NOMO-1 treated with dmso at 0.1 percent for 144 hours (cell line): Measurements from ENCODE around the gene MACROH2A2.
"Not testable (repeated sequence)": the region's sequence is repeated elsewhere in the genome, so short reads cannot be mapped to it uniquely, and the experiment has no call there.

ENCODE experiments used
- DNase-seq: peaks from one replicate; lab custom pipeline; 2025; ENCODE audit not compliant: unreplicated experiment; lab: John Stamatoyannopoulos, UW

Gene MACROH2A2

DNA sequence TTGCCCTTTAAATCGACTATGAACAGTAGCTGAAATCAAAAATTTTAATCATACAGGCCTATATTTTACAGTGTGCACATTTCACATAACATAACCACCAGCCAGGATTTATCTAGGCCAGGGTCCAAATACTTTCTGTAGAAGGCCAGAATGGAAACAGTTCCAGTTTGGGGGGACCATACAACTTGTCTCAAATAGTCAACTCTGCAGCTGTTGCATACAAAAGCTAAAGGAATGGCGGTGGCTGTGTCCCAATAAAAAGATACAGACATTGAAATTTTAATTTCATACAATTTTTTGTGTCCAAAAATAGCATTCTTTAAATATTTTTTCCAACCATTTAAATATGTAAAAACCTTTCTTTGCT, 94.6 kb downstream of the MACROH2A2 start:
- no peak for DNase-seq

DNA sequence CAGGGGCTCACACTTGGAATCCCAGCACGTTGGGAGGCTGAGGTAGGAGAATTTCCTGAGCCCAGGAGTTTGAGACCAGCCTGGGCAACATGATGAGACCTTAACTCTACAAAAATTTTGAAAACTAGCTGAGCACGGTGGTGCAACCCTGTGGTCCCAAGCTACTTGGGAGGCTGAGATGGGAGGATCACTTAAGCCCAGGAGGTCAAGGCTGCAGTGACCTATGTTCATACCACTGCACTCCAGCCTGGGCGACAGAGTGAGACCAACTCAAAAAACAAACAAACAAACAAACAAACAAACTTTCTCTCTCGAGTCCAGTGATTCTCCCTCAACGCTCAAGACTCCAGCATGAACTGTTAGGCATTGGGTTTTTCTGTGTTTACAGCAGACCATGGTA, 95.9 kb downstream of the MACROH2A2 start:
- DNase-seq, result no peak

DNA sequence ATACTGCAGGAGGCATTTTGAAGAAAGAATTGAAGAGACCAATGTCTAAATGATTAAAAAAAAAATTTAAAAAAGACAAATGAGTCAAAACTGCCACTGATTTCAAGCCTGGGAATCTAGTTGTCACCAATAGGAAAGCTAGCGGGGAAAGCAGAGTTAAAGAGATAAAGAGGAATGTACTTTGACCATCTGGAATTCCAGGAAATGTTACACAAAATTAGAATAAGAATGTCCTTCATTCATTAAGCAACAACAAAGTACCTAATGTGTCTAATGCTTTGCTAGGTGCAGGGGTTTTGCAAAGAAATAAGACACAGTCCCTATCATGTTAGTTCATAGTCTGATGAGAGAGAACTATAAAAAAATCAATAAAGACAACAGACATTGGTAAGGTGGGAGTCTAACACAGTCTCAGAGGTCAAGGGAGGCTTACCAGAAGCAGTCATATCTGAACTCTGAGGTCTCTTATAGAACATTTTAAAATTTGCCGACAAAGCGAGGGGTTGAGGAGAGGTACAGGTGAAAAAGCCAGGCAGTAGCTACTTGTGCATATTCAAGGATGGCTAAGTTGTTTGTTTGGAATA, 102.7 kb downstream of the MACROH2A2 start:
- DNase-seq, result no peak

DNA sequence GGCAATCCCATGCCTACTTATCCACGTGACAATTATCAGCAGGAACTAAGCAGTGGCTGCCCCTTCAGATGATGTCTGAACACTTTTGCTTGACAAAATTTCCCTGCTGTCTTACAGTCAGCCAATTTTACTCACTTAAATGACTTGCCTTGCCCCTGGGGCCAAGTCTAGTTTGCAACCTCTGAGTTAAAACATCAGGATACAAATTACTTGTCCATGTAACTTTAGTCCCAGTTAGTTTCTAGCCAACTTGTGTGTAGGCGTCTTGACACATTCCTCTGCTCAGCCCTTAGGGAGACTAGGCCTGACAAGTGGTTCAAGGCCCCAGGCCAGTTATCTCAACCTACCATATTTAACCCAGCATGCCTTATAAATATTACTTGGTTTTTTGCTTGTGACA, 105.5 kb downstream of the MACROH2A2 start:
- DNase-seq, result no peak

DNA sequence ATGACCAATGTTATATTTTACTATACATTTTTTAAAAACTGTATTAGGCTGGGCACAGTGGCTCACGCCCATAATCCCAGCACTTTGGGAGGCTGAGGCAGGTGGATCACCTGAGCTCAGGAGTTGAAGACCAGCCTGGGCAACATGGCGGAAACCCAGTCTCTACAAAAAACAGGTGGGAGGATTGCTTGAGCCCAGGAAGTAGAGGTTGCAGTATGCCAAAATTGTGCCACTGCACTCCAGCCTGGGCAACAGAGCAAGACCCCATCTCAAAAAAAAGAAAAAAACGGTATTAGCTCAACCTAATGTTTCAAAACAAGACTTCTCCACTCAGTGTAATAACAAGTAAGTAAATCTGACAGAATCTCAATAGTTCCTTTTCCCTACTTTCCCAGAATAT, 106.7 kb downstream of the MACROH2A2 start:
- not testable (repeated sequence) for DNase-seq

DNA sequence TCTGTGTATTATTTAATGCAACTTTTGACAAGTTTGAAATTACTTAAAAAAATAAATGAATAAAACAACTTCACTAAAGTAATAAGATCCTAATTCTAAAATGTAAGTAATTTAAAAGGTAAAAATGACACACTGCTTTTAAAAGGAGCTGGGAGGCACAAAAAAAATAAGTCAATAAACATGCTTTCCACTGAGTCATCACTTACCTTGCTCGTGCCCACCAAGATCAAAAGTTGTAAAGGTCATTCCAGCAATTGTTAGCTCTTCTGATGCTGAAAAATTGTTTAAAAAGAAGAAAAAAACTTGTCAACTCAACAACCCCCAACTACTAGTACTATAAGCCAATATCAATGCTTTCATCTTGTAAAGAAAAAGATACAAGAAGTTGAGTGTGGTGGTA, 108.2 kb downstream of the MACROH2A2 start:
- no peak for DNase-seq
